GM23338 (cell line): ENCODE measurements around the gene KCNMB2. TPM values are rescaled to one million over a fixed set of nuclear protein-coding genes. Genes with fewer than 3 reads are reported as not detected.

Experiments used
- ATAC-seq: fragments of 200-7000 bp; cut with Tn5 transposase; 3 replicates; pipeline ENCODE4 v1.9.1; 2020
- DNase-seq: peaks from one replicate; pipeline ENCODE4 v3.0.0-alpha.2; 2015; ENCODE audit warnings: low spot score
- H2AFZ ChIP-seq: fragments of 200-600 bp; sonication (generic); 2 replicates; pipeline ENCODE4 v1.8.0; 2016; ENCODE audit warnings: antibody characterized with exemption, mild to moderate bottlenecking, moderate library complexity
- H3F3A ChIP-seq: fragments of 200-600 bp; sonication (generic); replicated peaks from 2 replicates; pipeline ENCODE4 v1.8.0; 2017; ENCODE audit warnings: antibody characterized with exemption, mixed run types, low read depth
- H3K27ac ChIP-seq: fragments of 200-600 bp; sonication (generic); 2 replicates; pipeline ENCODE4 v1.6.1; 2016; ENCODE audit warnings: low read depth
- H3K27me3 ChIP-seq: fragments of 200-600 bp; sonication (generic); 2 replicates; pipeline ENCODE4 v1.8.0; 2016; ENCODE audit warnings: mild to moderate bottlenecking, mixed run types, moderate library complexity; ENCODE audit not compliant: insufficient read depth
- H3K36me3 ChIP-seq: fragments of 200-600 bp; sonication (generic); 2 replicates; pipeline ENCODE4 v1.8.0; 2016; ENCODE audit warnings: mild to moderate bottlenecking; ENCODE audit not compliant: insufficient read depth
- H3K4me1 ChIP-seq: fragments of 200-600 bp; sonication (generic); 2 replicates; pipeline ENCODE4 v1.8.0; 2016; ENCODE audit warnings: mild to moderate bottlenecking, moderate library complexity; ENCODE audit not compliant: insufficient read depth
- H3K4me2 ChIP-seq: fragments of 200-600 bp; sonication (generic); 2 replicates; pipeline ENCODE4 v1.7.1; 2017; ENCODE audit warnings: mixed run types
- H3K4me3 ChIP-seq: fragments of 200-600 bp; sonication (generic); 2 replicates; pipeline ENCODE4 v1.6.1; 2016; ENCODE audit warnings: mixed run types
- H3K79me2 ChIP-seq: fragments of 200-600 bp; sonication (generic); replicated peaks from 2 replicates; pipeline ENCODE4 v1.8.0; 2017; ENCODE audit warnings: mild to moderate bottlenecking; ENCODE audit not compliant: insufficient read depth
- H3K9me2 ChIP-seq: fragments of 200-600 bp; sonication (generic); 2 replicates; pipeline ENCODE4 v1.8.0; 2017; ENCODE audit not compliant: insufficient read depth
- H4K20me1 ChIP-seq: fragments of 200-600 bp; sonication (generic); replicated peaks from 2 replicates; pipeline ENCODE4 v1.8.0; 2017; ENCODE audit warnings: mild to moderate bottlenecking; ENCODE audit not compliant: insufficient read depth
- H3K27ac Mint-ChIP-seq: 2 replicates; pipeline ENCODE4 v1.8.0; 2020; ENCODE audit warnings: inconsistent platforms, mild to moderate bottlenecking, moderate library complexity, mixed read lengths
- H3K27me3 Mint-ChIP-seq: 3 replicates; pipeline ENCODE4 v1.8.0; 2022; ENCODE audit warnings: low read depth, mild to moderate bottlenecking, moderate library complexity, mixed read lengths, inconsistent platforms; ENCODE audit not compliant: insufficient read depth, poor library complexity
- H3K36me3 Mint-ChIP-seq: 3 replicates; pipeline ENCODE4 v1.8.0; 2021; ENCODE audit warnings: low read depth, mild to moderate bottlenecking, inconsistent platforms, moderate library complexity, mixed read lengths
- H3K4me1 Mint-ChIP-seq: 3 replicates; pipeline ENCODE4 v1.8.0; 2020; ENCODE audit warnings: mild to moderate bottlenecking, inconsistent platforms, mixed read lengths
- H3K4me3 Mint-ChIP-seq: 3 replicates; pipeline ENCODE4 v1.8.0; 2021; ENCODE audit warnings: moderate library complexity, mild to moderate bottlenecking, inconsistent platforms, mixed read lengths
- H3K9me3 Mint-ChIP-seq: 3 replicates; pipeline ENCODE4 v1.8.0; 2020; ENCODE audit warnings: moderate library complexity, mild to moderate bottlenecking, inconsistent platforms, mixed read lengths
- CTCF ChIP-seq, 2 experiments: fragments of 200-600 bp in 1 of 2; sonication (generic) in 1 of 2; conservative IDR thresholded peaks; 2 replicates each; pipeline versions ENCODE4 v1.5.1 to v1.6.1; 2016 to 2017; ENCODE audit warnings: antibody characterized with exemption in 2 of 2, low read depth in 2 of 2, mild to moderate bottlenecking in 2 of 2, moderate library complexity in 1 of 2
- ETS1 ChIP-seq: IDR thresholded peaks from 2 replicates; pipeline ENCODE4 v1.6.1; 2016; ENCODE audit warnings: antibody characterized with exemption
- NANOG ChIP-seq: IDR thresholded peaks from 2 replicates; pipeline ENCODE4 v1.6.1; 2016; ENCODE audit warnings: antibody characterized with exemption, borderline replicate concordance
- POLR2AphosphoS5 ChIP-seq: IDR thresholded peaks from 2 replicates; pipeline ENCODE4 v1.6.1; 2016; ENCODE audit warnings: antibody characterized with exemption, low read depth
- STAT1 ChIP-seq: IDR thresholded peaks from one replicate; pipeline ENCODE4 v1.6.1; 2016; ENCODE audit warnings: antibody characterized with exemption; ENCODE audit not compliant: unreplicated experiment
- ZNF114 ChIP-seq: fragments of 250-450 bp; sonication (Bioruptor Pico); IDR thresholded peaks from 2 replicates; pipeline ENCODE4 v1.5.0; 2020; ENCODE audit warnings: mild to moderate bottlenecking, moderate library complexity
- ZNF331 ChIP-seq: fragments of 250-450 bp; sonication (Bioruptor Pico); IDR thresholded peaks from 2 replicates; pipeline ENCODE4 v1.5.0; 2020; ENCODE audit warnings: low read depth, mild to moderate bottlenecking, moderate library complexity
- polyA plus RNA-seq: library from polyadenylated mRNA; unstranded; fragments of >200 nt; fragmentation: Nextera tagmentation; extraction: Ambion mirVana; gene quantifications from 2 replicates; pipeline ENCODE4 v1.2.1, GENCODE V29; 2016
- total RNA-seq: library from RNA; depleted of rRNA; stranded (reverse); fragments of >200 nt; shearing (Covaris generic); gene quantifications from 2 replicates; pipeline ENCODE4 v1.2.3, GENCODE V29; 2014
- TF ChIP-seq, protein P1 (sequence below): IDR thresholded peaks from one replicate; pipeline ENCODE4 v1.6.1; 2018; ENCODE audit warnings: antibody characterized with exemption; ENCODE audit not compliant: unreplicated experiment
- TF ChIP-seq, protein P2 (sequence below): fragments of 250-450 bp; sonication (Bioruptor Pico); IDR thresholded peaks from 2 replicates; pipeline ENCODE4 v1.5.0; 2020; ENCODE audit warnings: mild to moderate bottlenecking, moderate library complexity

The KCNMB2 gene
- total and polyA plus RNA-seq, 2 experiments from 2014 or later: 0.53 TPM; not detected in 1

DNA sequence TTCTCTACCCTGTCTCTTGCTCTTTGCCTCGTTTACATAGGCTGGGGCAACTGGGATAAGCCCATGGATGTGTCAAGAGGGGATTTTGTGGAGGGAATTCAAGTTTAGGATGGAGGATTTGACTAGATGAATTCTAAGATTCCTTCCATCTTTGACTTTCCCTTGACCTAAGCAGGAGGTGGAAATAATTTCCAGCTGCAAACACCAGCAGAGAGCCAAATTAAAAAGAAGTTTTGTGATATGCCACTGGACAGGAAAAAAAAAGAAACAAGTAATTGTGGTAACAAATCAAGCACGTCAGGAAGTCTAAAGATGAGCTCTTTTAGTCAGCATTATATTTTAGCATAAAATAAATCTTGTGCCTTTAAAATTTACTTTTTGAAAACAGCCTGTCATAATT is 49.8 kb downstream of the KCNMB2 start:
- no peaks in the 10 kb centered on the region for H3K27me3 ChIP-seq
- no peaks in the 10 kb centered on the region for H4K20me1 ChIP-seq
- Mint-ChIP-seq H3K4me1 (no peaks in the 10 kb centered on the region; the same call in 2 of the 3 replicates), H3K4me3 (no peak overlapping the region), H3K9me3 (no peaks in the 10 kb centered on the region), H3K27me3 (no peaks in the 10 kb centered on the region), H3K36me3 (no peaks in the 10 kb centered on the region), H3K27ac (no peak overlapping the region)
- no peaks in the 10 kb centered on the region for H3K4me1 ChIP-seq
- no peak overlapping the region for H3K27ac ChIP-seq
- no peak; the same call in 2 of the 3 replicates for ATAC-seq
- no peak overlapping the region for H3K4me2 ChIP-seq
- TF ChIP-seq NANOG (no peak), POLR2AphosphoS5 (no peak)
- no peaks in the 10 kb centered on the region for H3F3A ChIP-seq
- no peak for DNase-seq
- H3K9me2 ChIP-seq: no peaks in the 10 kb centered on the region
- no peaks in the 10 kb centered on the region for H3K79me2 ChIP-seq
- no peak overlapping the region for H3K4me3 ChIP-seq
- no peaks in the 10 kb centered on the region for H3K36me3 ChIP-seq
- no peak overlapping the region; the same call in 1 of the 2 replicates for H2AFZ ChIP-seq

DNA sequence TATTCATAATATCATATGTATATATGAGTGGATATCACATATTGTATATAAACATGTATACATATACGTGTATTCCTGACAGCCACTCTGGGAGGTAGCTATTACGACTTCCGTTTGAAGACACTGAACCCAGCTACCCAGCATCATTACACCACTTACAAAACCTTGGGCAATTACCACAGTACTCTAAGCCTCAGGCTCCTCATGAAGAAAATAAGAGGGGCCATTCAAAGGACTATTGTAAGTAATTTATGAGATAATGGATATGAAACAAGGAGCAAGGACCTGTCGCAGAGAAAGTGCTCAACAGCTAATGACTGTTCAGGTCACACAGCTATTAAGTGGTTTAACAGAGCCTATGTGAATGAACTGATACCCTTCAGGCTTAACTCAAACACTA is 52.4 kb downstream of the KCNMB2 start:
- Histone ChIP-seq H2AFZ (no peak overlapping the region), H3F3A (no peaks in the 10 kb centered on the region), H3K9me2 (no peaks in the 10 kb centered on the region), H3K79me2 (no peaks in the 10 kb centered on the region), H3K4me1 (no peaks in the 10 kb centered on the region), H3K4me2 (no peak overlapping the region), H3K36me3 (no peaks in the 10 kb centered on the region), H3K27ac (no peak overlapping the region), H3K27me3 (no peaks in the 10 kb centered on the region), H4K20me1 (no peaks in the 10 kb centered on the region), H3K4me3 (no peak overlapping the region)
- Mint-ChIP-seq H3K27me3 (no peaks in the 10 kb centered on the region), H3K27ac (no peak overlapping the region), H3K4me1 (no peaks in the 10 kb centered on the region; the same call in 2 of the 3 replicates), H3K4me3 (no peak overlapping the region), H3K9me3 (no peaks in the 10 kb centered on the region), H3K36me3 (no peaks in the 10 kb centered on the region)
- ATAC-seq: no peak
- no peak for DNase-seq
- TF ChIP-seq NANOG (no peak), ETS1 (no peak), CTCF (conservative IDR thresholded peaks at IDR 0.05; ENCODE audit: low read depth in 2 of 2) (no peak), ZNF331 (CRISPR knock-in tag) (no peak), POLR2AphosphoS5 (no peak), ZNF114 (CRISPR knock-in tag) (no peak), STAT1 (no peak)
- TF ChIP-seq, protein P1, sequence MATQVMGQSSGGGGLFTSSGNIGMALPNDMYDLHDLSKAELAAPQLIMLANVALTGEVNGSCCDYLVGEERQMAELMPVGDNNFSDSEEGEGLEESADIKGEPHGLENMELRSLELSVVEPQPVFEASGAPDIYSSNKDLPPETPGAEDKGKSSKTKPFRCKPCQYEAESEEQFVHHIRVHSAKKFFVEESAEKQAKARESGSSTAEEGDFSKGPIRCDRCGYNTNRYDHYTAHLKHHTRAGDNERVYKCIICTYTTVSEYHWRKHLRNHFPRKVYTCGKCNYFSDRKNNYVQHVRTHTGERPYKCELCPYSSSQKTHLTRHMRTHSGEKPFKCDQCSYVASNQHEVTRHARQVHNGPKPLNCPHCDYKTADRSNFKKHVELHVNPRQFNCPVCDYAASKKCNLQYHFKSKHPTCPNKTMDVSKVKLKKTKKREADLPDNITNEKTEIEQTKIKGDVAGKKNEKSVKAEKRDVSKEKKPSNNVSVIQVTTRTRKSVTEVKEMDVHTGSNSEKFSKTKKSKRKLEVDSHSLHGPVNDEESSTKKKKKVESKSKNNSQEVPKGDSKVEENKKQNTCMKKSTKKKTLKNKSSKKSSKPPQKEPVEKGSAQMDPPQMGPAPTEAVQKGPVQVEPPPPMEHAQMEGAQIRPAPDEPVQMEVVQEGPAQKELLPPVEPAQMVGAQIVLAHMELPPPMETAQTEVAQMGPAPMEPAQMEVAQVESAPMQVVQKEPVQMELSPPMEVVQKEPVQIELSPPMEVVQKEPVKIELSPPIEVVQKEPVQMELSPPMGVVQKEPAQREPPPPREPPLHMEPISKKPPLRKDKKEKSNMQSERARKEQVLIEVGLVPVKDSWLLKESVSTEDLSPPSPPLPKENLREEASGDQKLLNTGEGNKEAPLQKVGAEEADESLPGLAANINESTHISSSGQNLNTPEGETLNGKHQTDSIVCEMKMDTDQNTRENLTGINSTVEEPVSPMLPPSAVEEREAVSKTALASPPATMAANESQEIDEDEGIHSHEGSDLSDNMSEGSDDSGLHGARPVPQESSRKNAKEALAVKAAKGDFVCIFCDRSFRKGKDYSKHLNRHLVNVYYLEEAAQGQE: no peak
- TF ChIP-seq, protein P2, sequence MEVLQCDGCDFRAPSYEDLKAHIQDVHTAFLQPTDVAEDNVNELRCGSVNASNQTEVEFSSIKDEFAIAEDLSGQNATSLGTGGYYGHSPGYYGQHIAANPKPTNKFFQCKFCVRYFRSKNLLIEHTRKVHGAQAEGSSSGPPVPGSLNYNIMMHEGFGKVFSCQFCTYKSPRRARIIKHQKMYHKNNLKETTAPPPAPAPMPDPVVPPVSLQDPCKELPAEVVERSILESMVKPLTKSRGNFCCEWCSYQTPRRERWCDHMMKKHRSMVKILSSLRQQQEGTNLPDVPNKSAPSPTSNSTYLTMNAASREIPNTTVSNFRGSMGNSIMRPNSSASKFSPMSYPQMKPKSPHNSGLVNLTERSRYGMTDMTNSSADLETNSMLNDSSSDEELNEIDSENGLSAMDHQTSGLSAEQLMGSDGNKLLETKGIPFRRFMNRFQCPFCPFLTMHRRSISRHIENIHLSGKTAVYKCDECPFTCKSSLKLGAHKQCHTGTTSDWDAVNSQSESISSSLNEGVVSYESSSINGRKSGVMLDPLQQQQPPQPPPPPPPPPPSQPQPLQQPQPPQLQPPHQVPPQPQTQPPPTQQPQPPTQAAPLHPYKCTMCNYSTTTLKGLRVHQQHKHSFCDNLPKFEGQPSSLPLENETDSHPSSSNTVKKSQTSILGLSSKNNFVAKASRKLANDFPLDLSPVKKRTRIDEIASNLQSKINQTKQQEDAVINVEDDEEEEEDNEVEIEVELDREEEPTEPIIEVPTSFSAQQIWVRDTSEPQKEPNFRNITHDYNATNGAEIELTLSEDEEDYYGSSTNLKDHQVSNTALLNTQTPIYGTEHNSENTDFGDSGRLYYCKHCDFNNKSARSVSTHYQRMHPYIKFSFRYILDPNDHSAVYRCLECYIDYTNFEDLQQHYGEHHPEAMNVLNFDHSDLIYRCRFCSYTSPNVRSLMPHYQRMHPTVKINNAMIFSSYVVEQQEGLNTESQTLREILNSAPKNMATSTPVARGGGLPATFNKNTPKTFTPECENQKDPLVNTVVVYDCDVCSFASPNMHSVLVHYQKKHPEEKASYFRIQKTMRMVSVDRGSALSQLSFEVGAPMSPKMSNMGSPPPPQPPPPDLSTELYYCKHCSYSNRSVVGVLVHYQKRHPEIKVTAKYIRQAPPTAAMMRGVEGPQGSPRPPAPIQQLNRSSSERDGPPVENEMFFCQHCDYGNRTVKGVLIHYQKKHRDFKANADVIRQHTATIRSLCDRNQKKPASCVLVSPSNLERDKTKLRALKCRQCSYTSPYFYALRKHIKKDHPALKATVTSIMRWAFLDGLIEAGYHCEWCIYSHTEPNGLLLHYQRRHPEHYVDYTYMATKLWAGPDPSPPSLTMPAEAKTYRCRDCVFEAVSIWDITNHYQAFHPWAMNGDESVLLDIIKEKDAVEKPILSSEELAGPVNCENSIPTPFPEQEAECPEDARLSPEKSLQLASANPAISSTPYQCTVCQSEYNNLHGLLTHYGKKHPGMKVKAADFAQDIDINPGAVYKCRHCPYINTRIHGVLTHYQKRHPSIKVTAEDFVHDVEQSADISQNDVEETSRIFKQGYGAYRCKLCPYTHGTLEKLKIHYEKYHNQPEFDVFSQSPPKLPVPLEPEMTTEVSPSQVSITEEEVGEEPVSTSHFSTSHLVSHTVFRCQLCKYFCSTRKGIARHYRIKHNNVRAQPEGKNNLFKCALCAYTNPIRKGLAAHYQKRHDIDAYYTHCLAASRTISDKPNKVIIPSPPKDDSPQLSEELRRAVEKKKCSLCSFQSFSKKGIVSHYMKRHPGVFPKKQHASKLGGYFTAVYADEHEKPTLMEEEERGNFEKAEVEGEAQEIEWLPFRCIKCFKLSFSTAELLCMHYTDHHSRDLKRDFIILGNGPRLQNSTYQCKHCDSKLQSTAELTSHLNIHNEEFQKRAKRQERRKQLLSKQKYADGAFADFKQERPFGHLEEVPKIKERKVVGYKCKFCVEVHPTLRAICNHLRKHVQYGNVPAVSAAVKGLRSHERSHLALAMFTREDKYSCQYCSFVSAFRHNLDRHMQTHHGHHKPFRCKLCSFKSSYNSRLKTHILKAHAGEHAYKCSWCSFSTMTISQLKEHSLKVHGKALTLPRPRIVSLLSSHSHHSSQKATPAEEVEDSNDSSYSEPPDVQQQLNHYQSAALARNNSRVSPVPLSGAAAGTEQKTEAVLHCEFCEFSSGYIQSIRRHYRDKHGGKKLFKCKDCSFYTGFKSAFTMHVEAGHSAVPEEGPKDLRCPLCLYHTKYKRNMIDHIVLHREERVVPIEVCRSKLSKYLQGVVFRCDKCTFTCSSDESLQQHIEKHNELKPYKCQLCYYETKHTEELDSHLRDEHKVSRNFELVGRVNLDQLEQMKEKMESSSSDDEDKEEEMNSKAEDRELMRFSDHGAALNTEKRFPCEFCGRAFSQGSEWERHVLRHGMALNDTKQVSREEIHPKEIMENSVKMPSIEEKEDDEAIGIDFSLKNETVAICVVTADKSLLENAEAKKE (CRISPR knock-in tag): no peak
